Ovary (tissue), 9 donors: ENCODE results near the gene POU6F2. TPM values are rescaled to one million over a fixed set of nuclear protein-coding genes. Genes with fewer than 3 reads are reported as not detected.
"Not testable (repeated sequence)": the region's sequence is repeated elsewhere in the genome, so short reads cannot be mapped to it uniquely, and the experiment has no call there.

Source experiments
- DNase-seq, 5 donors: peaks; one replicate each; pipeline ENCODE4 v3.0.0-alpha.2; 2019 to 2020
- H3K27ac ChIP-seq, 2 donors: fragments of 200-600 bp; one replicate each; pipeline versions ENCODE4 v1.5.1 to v1.8.0; 2019 to 2022
- H3K27me3 ChIP-seq: fragments of 200-600 bp; one replicate; pipeline ENCODE4 v1.8.0; 2022
- H3K36me3 ChIP-seq: fragments of 200-600 bp; sonication (generic); one replicate; pipeline ENCODE4 v1.5.1; 2019
- H3K4me1 ChIP-seq: one replicate; pipeline ENCODE4 v1.8.1; 2013; ENCODE audit warnings: mild to moderate bottlenecking, moderate library complexity; ENCODE audit not compliant: insufficient read depth
- H3K4me3 ChIP-seq: fragments of 200-600 bp; sonication (generic); one replicate; pipeline ENCODE4 v1.5.1; 2017
- H3K9me3 ChIP-seq, 2 donors: fragments of 200-600 bp in 1 of 2; sonication (generic) in 1 of 2; one replicate each; pipeline versions ENCODE4 v1.5.1 to v1.8.1; 2013 to 2019; ENCODE audit warnings: mild to moderate bottlenecking in 1 of 2, moderate library complexity in 1 of 2
- EP300 ChIP-seq: sonication (generic); formaldehyde crosslinking; IDR thresholded peaks from one replicate; pipeline ENCODE4 v1.6.1; 2017; ENCODE audit warnings: antibody characterized with exemption
- POLR2A ChIP-seq: fragments of 450-650 bp; IDR thresholded peaks from one replicate; pipeline ENCODE4 v1.6.1; 2017; ENCODE audit warnings: antibody characterized with exemption, mild to moderate bottlenecking, moderate library complexity
- WGBS, 3 donors: extraction: QIAGEN DNeasy Blood & Tissue Kit in 1 of 3; methylation state at CpG; one replicate each; pipeline versions ENCODE4 v1.1.5 to v1.1.7; 2013 to 2017; 5-methylcytosine and 5-hydroxymethylcytosine counted together
- intact Hi-C, 4 donors: fragments of 100-400 bp; cut with DNase I; formaldehyde crosslinking; loops; one replicate each; pipeline versions ENCODE4 v1.11.0 to v1.15.1; 2022 to 2023
- polyA plus RNA-seq, 2 donors: library from polyadenylated mRNA; stranded (reverse); fragments of 200-250 nt in 1 of 2; fragments of 350-450 nt in 1 of 2; fragmentation: Illumina TruSeq in 1 of 2; extraction: RNeasy Lipid Tissue Mini Kit (QIAGEN cat#74804) in 1 of 2; gene quantifications; one replicate each; pipeline ENCODE4 v1.2.3, GENCODE V29; 2013 to 2014
- total RNA-seq, 7 donors: library from RNA; depleted of rRNA in 2 of 7; stranded (reverse); fragments of >200 nt in 2 of 7; fragmentation: NEBNext Ultra II Directional in 3 of 7; extraction: Animal tissue kit (Norgen Biotek cat#: 25700) in 3 of 7; gene quantifications; one replicate each; pipeline versions ENCODE4 v1.1.0 to v1.2.4, GENCODE V29; 2016 to 2023
- TF ChIP-seq, protein P1 (sequence below), 3 donors: fragments of 450-650 bp in 2 of 3; fragments of 200-600 bp in 1 of 3; IDR thresholded peaks; one replicate each; pipeline versions ENCODE4 v1.5.1 to v1.8.0; 2016 to 2022; ENCODE audit warnings: antibody characterized with exemption in 3 of 3, mild to moderate bottlenecking in 1 of 3
- donor health status: DM: no; HTN: no; CAD: no; lungs with moderate emphysema.
- donor health status: DM: no; HTN: no; CAD: no.
- donor health status: Bipolar disorder and iron deficiency.
- donor health status: DM: yes; HTN: yes; CAD: no.
- donor health status: DM: no; HTN: no; CAD: no.
- donor health status: DM: yes; HTN: yes; CAD: no.

The POU6F2 gene
- total and polyA plus RNA-seq, 9 donors = 0.17 to 2.0 (median 0.61) TPM

DNA sequence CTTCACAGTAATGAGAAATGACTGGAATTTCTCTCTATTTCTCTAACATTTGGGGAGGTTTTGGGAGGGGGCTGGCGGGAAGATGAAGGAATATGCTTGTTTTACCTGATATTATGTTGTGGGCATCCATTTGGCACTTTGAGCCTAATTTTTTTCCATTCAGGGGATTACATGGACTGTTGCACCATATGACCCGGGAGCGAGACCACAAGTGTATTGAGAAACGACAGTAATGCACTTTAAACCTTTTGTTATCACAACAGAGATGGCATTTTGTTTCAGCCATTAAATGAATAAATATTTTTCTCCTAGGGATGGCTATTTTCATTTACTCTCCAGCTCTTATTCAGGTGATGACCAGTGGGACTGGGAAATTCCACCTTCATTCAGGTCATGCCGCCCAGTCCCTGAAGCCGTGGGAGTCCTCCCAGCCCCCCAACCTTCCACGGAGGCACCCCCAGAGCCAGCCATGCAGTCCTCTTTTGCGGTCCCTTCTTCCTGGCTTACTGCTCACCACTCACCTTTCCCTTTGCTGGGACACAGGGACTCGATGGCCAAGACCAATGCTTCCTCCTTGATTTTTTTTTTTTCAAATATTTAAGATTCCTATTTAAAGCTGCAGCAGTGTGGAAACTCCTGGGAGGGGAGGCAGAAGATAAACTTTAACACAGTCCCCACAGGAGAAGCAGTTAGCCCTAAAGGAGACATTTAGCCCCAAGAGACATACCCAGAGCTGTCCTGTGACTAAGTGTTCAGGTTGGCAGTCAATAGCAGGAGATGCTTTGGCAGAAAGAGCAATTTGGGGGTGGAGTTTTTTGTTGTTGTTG is 397.6 kb downstream of the POU6F2 start:
- intact Hi-C loops = no loop called here
- Histone ChIP-seq H3K36me3 (no peaks in the 10 kb centered on the region), H3K9me3 (no peaks in the 10 kb centered on the region), H3K4me1 (no peaks in the 10 kb centered on the region), H3K27me3 (no peaks in the 10 kb centered on the region), H3K4me3 (no peak overlapping the region), H3K27ac (no peak overlapping the region)
- 39 to 55% (median 49%) methylated on average over 9 of the region's 9 CpGs for WGBS, 3 donors
- no peak for TF ChIP-seq EP300
- no peak for TF ChIP-seq POLR2A
- TF ChIP-seq, protein P1, sequence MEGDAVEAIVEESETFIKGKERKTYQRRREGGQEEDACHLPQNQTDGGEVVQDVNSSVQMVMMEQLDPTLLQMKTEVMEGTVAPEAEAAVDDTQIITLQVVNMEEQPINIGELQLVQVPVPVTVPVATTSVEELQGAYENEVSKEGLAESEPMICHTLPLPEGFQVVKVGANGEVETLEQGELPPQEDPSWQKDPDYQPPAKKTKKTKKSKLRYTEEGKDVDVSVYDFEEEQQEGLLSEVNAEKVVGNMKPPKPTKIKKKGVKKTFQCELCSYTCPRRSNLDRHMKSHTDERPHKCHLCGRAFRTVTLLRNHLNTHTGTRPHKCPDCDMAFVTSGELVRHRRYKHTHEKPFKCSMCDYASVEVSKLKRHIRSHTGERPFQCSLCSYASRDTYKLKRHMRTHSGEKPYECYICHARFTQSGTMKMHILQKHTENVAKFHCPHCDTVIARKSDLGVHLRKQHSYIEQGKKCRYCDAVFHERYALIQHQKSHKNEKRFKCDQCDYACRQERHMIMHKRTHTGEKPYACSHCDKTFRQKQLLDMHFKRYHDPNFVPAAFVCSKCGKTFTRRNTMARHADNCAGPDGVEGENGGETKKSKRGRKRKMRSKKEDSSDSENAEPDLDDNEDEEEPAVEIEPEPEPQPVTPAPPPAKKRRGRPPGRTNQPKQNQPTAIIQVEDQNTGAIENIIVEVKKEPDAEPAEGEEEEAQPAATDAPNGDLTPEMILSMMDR (IDR thresholded peaks at IDR 0.05) = no peak
- DNase-seq = no peak

DNA sequence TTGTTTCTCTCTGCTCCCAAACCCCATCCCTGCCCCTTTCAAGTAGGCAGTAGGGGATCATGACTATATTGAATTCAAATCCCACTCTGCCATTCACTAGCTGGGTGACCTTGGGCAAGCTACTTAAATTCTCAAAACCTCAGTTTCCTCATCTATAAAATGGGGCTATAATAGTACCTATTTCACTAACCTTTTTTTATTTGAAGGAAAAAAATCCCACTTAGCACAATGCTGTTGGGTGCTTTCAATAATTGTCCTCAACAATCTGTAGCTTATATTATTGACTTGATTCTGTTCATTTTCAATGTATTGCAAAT is 398.1 kb downstream of the POU6F2 start:
- no peaks in the 10 kb centered on the region for H3K4me1 ChIP-seq
- intact Hi-C loops = no loop called here
- no peaks in the 10 kb centered on the region for H3K27me3 ChIP-seq
- TF ChIP-seq EP300 = no peak
- TF ChIP-seq, protein P1 (IDR thresholded peaks at IDR 0.05) = no peak
- TF ChIP-seq POLR2A = no peak
- no peaks in the 10 kb centered on the region for H3K36me3 ChIP-seq
- no peak overlapping the region for H3K27ac ChIP-seq
- H3K9me3 ChIP-seq = no peaks in the 10 kb centered on the region
- DNase-seq = no peak
- no peak overlapping the region for H3K4me3 ChIP-seq

DNA sequence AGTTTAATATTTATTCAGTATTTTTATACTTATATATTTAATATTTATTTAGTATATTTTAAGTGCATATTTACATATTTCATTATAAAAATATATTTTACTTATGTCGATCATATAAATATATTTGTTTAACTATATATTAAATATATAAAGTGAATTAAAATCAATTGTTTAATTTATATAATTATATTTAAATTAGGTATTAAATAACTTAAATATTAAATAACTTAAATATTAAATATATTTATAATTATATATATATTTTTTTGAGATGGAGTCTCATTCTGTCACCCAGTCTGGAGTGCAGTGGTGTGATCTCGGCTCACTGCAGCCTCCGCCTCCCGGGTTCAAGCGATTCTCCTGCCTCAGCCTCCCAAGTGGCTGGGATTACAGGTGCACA is 399.2 kb downstream of the POU6F2 start:
- H3K9me3 ChIP-seq, intact Hi-C loops: not testable (repeated sequence)
- 94 to 95% (median 95%) methylated on average over 5 of the region's 5 CpGs for WGBS, 3 donors

DNA sequence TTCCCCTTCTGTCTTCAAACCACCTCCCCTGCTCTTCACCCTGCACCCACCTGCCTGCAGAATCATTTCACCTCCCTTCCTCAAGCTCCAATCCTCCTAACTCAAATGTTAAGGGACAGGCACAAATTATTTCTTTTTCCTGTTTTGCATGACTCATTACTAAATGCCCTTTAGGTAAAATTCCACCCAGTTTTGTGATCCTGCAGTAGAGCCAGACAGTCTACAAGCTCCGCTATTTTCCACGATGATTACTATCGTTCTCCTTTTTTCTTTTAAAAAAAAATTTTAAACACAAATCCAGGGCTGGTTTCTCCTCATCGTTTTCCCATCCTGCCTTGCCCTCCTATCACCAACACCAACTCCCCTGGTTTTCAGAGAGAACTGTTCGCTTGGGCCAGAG is 401.7 kb downstream of the POU6F2 start:
- WGBS, 3 donors = 85 to 92% (median 91%) methylated on average over 5 of the region's 5 CpGs
- Histone ChIP-seq H3K36me3 (no peaks in the 10 kb centered on the region), H3K4me1 (no peaks in the 10 kb centered on the region), H3K4me3 (no peak overlapping the region), H3K27me3 (no peaks in the 10 kb centered on the region), H3K9me3 (no peaks in the 10 kb centered on the region), H3K27ac (no peak overlapping the region)
- DNase-seq = no peak
- TF ChIP-seq, protein P1 (IDR thresholded peaks at IDR 0.05) = no peak
- TF ChIP-seq POLR2A (no peak), EP300 (no peak)
- intact Hi-C loops = no loop called here

More for the DNA sequence above, 399.2 kb downstream of the POU6F2 start:
- H3K27me3 ChIP-seq, H3K36me3 ChIP-seq, DNase-seq, H3K4me1 ChIP-seq, H3K4me3 ChIP-seq, H3K27ac ChIP-seq: not testable (repeated sequence)

DNA sequence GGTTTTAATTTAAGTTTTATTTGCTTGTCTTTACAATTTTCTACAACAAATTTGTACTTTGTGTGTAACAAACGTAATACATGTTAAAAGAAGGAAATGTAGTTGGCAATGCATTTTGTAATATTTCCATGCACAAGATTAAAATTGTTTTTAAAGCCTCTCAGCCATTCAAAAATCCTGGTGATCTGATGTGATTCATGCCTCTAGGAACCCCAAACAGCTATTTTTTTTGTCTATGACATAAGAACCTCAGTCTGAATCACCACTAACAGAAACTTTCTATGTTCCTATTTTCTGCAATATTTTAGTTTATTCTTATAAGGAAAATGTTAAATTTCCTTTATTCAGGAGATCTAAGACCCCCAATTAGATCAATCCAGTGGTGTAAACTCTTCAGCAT is 405.4 kb downstream of the POU6F2 start:
- TF ChIP-seq EP300 (no peak), POLR2A (no peak)
- TF ChIP-seq, protein P1 (IDR thresholded peaks at IDR 0.05) = no peak
- no peaks in the 10 kb centered on the region for H3K4me1 ChIP-seq
- no peak overlapping the region for H3K27ac ChIP-seq
- H3K4me3 ChIP-seq = no peak overlapping the region
- WGBS, 3 donors = 41 to 70% (median 62%) methylated on average over 1 of the region's 1 CpG
- no peaks in the 10 kb centered on the region for H3K36me3 ChIP-seq
- H3K27me3 ChIP-seq = no peaks in the 10 kb centered on the region
- intact Hi-C loops = no loop called here
- DNase-seq = no peak
- H3K9me3 ChIP-seq = no peaks in the 10 kb centered on the region
